Measurements from ENCODE around the gene TMEM8B. TPM values are rescaled to one million over a fixed set of nuclear protein-coding genes. Genes with fewer than 3 reads are reported as not detected.

The TMEM8B gene
- total and polyA plus RNA-seq, 2 of the 8 experiments (the other 6 are each of a cell fraction or from before 2014, with no cell fraction given) = 7.5 to 10.4 TPM

GRCh38 chr9:35829084-35829763, at the start of gene TMEM8B (continued):
- TF ChIP-seq CREB1 (IDR thresholded peaks at IDR 0.05) (peak; percentile 83), MAFK (IDR thresholded peaks at IDR 0.05; ENCODE audit: low read depth, low read length) (no peak), TAF7 (optimal IDR thresholded peaks at IDR 0.05; ENCODE audit: borderline replicate concordance, low read depth, low read length) (no peak), SP1 (IDR thresholded peaks at IDR 0.05; ENCODE audit: low read depth, low read length) (0 out of 2 replicates have a peak, but pooled peaks have one; percentile 57)
